GM21381 (cell line): ENCODE results near the gene ABCA3.

Source experiments
- ATAC-seq: cut with Tn5 transposase; IDR thresholded peaks from one replicate; pipeline ENCODE4 v1.9.1; 2021; ENCODE audit warnings: mild to moderate bottlenecking, moderate library complexity; ENCODE audit not compliant: unreplicated experiment

ABCA3 gene

DNA sequence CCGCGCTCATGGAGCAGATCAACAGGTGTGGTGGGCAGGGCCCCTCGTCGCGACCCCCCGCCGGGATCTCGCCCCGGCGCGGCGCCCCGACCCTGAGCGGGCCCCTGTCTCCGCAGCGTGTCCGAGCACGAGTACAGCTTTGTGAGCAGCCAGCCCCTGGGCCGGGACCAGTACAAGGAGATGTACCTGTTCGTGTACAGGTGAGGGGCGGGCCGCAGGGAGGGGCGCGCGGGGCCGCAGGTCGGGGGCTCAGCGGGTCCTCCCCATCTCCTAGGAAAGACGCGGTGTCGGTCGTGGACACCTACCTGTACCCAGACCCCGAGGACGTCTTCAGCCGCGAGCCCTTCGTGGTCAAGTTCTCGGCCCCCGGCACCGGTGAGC is 103.4 kb downstream of the ABCA3 start:
- ATAC-seq = no peak

DNA sequence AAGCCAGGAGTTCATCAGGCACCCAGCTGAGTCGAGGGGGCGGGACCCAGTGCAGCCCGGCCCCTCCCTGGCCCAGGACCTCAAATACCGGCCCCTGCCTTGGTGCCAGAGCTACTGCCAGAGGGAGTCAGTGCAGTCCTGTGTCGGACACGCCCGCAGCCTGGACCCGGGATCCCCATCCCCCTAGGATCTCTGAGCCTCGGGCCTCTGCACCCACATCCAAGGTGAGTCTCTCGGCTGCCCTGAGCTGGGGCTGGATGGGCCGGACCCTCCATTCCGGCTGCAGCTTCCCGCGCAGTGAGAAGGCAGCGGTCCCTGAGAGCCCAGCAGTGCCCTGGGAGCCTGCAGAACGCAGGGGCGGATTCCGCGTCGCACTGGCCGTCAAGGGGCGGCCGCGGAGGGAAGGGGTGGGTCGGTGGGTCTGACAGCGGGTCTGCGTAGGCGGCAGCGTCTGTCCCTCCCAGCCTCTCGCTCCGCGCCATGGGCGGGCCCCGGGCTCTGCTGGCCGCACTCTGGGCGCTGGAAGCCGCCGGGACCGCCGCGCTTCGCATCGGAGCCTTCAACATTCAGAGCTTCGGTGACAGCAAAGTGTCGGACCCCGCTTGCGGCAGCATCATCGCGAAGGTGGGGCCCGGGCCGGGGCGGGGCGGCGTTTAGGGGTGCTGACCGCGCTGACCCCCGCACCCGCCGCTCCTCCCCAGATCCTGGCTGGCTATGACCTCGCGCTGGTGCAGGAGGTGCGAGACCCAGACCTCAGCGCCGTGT is 104.0 kb downstream of the ABCA3 start, which contains the start of gene DNASE1L2:
Gene DNASE1L2, plus strand, starts transcription at position 108 of the 765 bp plus-strand sequence. Its CDS starts 373 bp downstream, at position 481.
- no peak for ATAC-seq

DNA sequence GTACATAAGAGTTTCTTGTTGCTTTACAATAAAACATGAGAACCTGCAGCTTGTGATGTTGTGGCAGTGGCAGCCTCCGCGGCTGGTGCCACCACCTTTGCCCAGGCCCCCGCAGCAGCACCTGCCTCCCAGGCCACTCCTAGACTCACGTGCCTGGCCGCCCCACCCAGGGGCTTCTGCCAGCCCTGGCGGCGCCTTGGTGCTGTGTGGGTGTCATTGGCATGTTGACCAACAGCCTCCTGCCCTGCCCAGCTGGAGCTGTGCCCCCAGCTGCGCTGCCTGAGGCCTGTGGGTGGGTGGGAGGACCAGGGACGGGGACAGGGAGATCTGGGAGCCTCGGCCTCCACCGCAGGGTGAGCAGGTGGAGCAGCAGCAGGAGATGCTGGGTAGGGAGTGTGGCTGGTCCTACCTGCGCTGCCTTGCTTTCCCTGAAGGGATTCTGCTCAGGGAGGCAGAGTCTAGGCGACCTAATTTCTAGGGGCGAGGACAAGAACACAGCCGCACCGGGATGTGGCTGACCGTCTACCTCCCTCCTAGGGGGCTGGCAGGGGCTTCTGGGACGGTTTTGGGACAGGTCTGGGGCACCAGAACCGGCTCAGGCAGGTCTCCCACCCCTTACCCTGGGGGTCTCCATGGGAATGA is 104.7 kb downstream of the ABCA3 start:
- ATAC-seq = no peak

DNA sequence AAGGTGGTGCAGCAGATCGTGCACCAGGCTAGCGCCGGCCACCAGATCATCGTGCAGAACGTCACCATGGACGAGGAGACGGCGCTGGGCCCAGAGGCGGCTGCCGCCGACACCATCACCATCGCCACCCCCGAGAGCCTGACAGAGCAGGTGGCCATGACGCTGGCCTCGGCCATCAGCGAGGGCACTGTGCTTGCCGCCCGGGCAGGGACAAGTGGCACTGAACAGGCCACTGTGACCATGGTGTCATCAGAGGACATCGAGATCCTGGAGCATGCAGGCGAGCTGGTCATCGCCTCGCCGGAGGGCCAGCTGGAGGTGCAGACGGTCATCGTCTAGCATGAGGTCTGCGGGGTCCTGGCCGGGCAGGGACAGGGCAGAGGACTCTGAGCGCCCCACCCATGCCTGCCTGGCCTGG is 105.3 kb downstream of the ABCA3 start:
- ATAC-seq = no peak

DNA sequence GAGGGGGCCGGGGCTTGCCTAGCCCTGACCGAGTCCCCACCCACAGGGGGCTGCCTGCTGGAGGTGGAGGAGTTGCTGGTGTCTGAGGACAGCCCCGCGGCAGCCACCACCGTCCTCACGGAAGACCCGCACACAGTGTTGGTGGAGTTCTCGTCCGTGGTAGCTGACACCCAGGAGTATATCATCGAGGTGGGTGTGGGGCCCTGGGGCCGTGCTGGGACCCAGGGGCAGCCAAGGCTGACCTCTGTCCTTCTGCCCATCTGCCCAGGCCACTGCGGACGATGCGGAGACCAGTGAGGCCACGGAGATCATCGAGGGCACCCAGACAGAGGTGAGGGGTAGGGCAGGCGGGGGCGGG is 105.7 kb downstream of the ABCA3 start:
- ATAC-seq = no peak

DNA sequence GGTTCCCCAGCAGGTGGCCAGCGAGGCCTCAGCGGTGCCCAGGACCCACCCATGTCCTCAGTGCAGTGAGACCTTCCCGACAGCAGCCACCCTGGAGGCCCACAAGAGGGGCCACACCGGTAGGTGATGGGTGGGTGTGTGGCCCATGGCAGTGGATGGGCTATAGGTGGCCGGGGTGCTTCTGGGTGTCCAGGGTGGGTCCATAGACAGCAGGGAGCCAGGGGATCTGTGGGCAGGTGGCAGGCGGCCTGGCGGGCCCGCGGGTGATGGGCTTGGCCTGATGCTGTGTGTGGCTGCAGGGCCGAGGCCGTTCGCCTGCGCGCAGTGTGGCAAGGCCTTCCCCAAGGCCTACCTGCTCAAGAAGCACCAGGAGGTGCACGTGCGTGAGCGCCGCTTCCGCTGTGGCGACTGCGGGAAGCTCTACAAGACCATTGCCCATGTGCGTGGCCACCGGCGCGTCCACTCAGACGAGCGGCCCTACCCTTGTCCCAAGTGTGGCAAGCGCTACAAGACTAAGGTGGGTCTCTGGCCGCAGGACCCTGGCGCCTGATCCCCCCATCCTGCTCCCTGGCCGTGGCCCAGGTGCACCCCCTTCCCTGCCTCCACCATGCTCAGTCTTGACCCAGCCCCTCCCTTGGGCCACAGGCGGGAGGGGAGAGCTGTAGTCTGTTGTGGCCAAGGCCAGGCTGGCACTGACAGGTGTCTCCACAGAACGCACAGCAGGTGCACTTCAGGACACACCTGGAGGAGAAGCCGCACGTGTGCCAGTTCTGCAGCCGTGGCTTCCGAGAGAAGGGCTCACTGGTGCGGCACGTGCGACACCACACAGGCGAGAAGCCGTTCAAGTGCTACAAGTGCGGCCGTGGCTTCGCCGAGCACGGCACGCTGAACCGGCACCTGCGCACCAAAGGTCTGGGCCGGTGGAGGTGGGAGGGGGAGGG is 106.4 kb downstream of the ABCA3 start:
- ATAC-seq = no peak

DNA sequence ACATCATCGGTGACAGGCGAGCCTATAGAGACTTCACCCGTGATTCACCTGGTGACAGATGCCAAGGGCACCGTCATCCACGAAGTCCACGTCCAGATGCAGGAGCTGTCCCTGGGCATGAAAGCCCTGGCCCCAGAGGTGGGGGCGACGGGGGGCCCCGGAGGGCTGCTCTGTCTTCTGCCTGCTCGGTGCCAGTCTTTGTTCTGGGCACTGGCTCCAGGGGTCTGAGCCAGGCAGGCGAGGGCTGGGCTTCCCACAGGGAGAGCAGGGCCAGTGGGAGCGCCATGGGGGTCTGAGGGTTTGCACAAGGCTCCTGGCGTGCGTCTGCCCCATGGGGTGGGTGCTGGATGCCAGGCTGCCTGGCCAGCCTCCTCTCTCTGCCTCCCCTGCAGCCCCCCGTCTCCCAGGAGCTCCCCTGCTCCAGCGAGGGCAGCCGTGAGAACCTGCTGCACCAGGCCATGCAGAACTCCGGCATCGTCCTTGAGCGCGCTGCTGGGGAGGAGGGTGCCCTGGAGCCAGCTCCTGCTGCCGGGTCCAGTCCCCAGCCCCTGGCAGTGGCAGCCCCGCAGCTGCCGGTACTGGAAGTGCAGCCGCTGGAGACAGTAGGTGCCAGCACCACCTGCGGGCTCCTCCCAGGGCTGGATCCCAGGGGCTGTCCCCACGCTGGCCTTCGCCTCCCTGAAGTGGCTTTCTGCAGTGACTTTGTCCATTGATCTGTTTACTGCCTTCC is 107.3 kb downstream of the ABCA3 start:
- ATAC-seq = no peak

DNA sequence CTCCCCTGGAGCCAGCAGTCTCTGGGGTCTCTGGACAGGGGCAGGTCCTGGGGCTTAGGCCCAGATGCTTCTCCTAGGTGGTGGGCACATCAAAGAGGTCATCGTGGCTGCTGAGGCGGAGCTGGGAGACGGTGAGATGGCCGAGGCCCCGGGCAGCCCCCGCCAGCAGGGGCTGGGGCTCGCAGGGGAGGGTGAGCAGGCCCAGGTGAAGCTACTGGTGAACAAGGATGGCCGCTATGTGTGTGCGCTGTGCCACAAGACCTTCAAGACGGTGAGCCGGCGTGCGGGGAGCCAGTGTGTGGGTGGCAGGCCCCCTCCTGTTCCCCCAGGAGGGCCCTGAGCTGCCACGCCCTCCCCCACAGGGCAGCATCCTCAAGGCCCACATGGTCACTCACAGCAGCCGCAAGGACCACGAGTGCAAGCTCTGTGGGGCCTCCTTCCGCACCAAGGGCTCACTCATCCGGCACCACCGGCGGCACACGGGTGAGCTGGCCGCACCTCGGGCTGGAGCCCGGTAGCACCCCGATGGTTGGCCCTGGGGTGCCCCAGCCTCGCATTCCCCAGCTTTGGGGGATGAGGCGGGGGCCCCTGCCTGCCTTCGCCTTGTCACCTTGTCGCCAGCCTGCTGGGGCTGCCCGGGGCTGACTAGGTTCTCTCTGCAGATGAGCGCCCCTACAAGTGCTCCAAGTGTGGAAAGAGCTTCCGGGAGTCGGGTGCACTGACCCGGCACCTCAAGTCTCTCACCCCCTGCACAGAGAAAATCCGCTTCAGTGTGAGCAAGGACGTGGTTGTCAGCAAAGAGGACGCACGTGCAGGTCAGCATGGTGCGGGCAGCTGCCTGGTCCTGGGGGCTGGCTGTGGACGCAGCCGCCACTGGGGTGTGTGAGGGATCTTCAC is 108.2 kb downstream of the ABCA3 start:
- ATAC-seq = no peak

DNA sequence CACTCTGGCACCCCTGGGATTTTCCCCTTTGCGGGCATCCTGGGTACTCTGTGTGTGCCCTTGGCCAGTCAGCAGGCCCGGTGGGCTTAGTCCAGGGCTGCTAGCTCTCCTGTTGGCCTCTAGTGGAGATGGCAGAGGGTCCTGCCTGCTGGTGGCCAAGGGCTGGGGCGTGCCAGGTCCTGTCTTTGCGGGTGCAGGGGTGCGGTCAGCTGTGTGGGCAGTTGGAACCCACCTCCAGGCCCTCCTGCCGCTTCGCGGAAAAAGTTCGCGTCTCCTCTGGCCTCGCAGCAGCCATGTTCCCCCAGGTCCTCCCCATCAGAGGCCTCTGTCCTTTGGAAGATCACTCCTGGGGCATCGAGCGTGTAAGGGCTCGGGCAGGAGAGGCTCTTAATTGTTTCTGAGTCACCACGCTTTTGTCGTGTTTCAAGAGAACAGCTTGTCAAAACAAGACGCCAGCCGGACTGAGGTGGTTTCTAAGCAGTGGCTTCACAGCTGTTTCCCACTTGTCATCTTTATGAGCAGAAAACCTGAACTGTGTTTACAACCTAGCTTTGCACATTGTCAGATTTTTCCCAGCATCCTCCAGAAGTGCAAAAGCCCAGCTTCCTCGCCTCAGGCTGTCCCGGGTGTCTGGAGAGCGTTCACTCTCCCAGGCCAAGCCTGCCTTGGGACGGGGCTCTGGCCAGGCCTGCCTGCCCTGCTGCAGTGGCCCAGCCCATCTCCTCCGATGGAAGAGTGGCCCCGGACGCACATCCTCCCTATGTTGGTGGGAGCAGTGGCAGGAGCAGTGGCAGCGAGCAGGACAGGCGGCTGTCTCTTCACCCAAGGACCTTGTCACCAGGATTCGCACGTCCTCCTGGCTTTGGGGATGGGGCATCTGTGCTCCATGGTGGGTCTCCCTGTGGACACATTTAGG is 109.3 kb downstream of the ABCA3 start:
- ATAC-seq = no peak

DNA sequence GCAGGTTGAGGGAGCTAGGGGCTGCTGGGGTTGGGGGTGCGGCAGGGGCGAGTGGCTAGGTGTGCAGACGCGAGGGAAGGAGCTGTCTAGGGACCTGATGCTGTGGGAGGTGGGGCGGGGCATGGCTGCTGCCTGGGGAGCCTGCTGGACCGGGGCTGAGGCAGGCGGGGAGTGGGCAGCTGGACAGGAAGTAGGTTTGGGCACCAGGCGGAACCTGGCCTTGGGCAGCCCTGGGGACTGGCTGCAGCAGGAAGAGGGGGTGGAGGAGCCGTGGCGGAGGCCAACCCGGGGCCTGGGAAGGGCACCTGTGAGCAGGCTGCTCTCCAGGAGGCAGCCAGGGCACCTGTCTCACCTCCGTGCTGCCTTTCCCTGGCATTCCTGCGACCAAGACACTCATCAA is 110.2 kb downstream of the ABCA3 start:
- no peak for ATAC-seq

DNA sequence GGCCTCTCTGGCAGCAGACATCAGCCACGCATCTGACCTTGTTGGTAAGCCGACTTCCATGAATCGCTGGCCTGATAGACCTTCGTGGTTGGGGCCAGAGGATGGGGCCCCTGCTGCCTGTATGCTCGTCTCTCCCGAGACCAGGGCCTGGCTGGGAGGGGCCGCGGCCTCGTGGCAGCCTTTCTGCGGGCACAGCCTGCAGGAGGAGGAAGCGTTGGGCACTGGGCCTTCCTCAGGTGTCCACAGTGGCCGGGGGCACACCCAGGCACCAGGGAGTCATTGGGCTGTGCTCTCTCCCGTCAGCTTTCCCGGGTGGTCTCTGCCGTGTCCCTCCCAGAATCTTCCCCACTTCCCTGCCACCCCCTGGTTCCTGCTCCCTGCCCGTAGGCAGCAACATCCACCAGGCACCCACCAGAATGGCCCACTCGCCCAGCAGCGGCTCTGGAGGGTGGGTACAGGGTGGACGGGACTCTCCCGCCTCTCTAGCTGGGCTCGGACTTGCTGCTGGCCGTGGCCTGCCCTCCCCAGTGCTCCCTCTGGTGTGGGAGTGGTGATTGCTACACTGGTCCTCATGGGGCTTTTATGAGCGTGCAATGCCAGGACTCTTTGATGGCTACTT is 110.8 kb downstream of the ABCA3 start:
- no peak for ATAC-seq

DNA sequence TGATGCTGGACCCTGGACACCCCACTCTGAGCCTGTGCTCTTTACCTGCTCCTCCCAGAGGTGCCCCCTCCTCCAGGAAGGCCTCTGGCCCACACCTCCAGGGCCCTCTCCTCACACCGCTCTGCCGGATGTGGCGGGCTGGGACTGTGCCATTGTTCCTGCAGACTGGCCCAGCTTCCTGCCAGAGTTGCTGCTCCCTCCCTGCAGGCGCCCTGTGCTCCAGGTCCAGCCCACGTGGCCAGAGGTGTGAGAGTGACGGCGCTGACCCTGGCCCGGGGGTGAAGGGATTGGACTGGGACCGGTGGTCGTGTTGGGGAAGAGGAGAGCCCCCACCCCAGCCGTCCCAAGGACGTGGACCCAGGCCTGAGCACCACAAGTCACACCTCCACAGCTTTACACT is 111.4 kb downstream of the ABCA3 start:
- no peak for ATAC-seq

DNA sequence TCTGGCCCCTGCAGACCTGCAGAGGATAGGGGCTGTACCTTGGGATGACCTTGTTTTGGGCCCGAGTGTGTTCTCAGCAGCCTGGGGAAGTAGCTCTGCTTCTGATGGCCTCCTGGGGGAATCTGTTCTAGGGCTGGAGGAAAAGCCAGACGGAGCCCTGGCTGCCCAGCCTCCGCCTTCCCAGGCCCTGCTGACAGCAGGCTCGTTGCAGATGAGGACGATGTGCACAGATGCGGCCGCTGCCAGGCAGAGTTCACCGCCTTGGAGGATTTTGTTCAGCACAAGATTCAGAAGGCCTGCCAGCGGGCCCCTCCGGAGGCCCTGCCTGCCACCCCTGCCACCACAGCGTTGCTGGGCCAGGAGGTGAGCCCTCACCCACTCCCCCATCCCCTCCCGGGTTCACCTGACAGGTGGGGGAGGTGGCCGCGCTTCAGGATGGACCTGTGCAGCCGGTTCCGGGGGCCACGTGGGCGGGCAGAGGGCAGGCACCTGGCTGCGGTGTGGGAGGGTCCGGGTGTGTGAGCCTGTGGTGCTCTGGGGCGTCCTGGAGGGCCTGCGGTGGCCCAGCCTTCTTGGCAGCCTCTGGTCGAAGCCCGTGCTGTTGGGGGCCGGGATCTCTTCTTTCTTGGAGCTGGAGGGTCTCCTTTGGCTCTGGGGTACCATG is 112.2 kb downstream of the ABCA3 start:
- no peak for ATAC-seq

DNA sequence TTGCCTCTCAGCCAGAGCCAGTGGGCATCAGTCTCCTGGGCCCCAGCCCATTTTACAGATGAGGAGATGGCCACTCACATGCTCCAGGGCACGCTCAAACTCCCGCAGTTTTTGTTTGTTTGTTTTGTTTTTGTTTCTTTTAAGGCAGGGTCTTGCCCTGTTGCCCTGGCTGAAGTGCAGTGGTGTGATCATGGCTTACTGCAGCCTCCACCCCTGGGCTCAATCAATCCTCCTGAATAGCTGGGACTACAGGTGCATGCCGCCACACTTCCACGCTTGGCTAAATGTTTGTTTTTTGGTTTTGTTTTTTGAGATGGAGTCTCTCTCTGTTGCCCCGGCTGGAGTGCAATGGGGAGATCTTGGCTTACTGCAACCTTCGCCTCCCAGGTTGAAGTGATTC is 113.6 kb downstream of the ABCA3 start:
- no peak for ATAC-seq

DNA sequence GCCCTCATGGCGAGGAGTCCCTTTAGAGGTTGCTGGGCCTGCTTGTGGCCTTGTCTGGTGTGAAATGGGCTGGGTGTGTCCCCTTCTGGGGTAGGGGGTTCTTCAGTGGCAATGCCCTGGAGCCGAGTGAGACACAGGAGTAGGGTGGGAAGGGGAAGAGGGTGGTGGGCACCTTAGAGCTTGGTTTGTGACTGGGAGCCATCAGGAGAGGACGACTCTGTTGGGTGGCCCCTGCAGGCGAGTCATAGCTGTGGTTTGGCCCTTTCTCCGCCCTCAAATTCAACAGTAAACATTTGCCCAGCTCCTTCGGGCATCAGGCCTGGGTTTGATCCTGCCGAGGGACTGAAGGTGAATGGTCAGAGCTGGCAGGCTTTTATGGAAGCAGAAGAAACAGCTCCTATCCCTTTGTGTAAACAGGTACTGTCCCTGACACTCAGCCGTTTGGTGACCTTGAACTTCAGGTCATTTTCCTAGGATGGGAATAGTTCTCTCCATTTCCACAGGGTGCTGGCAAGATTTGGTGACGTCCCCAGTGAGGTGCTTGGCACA is 114.2 kb downstream of the ABCA3 start:
- ATAC-seq = no peak
